Measurements from ENCODE around the gene GDPGP1. TPM values are rescaled to one million over a fixed set of nuclear protein-coding genes. Genes with fewer than 3 reads are reported as not detected.
A peak's percentile ranks its signal among the peaks of the same experiment; 100 is the strongest.
"Not testable (repeated sequence)": the region's sequence is repeated elsewhere in the genome, so short reads cannot be mapped to it uniquely, and the experiment has no call there.

Gene GDPGP1
- total RNA-seq, 6 experiments from 2014 or later = 4.5 to 6.3 (median 5.2) TPM

- Mint-ChIP-seq H3K36me3 (ENCODE audit: low read depth) (peaks cover 67% of the 10 kb centered on the region), H3K27me3 (ENCODE audit: insufficient read depth) (no peaks in the 10 kb centered on the region; the same call in 1 of the 2 replicates), H3K4me3 (no peak overlapping the region), H3K9me3 (no peaks in the 10 kb centered on the region), H3K27ac (peak overlapping the region; percentile 11; the same call in 1 of the 2 replicates), H3K4me1 (ENCODE audit: low read depth) (peaks cover 39% of the 10 kb centered on the region)
- TF ChIP-seq, protein P1, sequence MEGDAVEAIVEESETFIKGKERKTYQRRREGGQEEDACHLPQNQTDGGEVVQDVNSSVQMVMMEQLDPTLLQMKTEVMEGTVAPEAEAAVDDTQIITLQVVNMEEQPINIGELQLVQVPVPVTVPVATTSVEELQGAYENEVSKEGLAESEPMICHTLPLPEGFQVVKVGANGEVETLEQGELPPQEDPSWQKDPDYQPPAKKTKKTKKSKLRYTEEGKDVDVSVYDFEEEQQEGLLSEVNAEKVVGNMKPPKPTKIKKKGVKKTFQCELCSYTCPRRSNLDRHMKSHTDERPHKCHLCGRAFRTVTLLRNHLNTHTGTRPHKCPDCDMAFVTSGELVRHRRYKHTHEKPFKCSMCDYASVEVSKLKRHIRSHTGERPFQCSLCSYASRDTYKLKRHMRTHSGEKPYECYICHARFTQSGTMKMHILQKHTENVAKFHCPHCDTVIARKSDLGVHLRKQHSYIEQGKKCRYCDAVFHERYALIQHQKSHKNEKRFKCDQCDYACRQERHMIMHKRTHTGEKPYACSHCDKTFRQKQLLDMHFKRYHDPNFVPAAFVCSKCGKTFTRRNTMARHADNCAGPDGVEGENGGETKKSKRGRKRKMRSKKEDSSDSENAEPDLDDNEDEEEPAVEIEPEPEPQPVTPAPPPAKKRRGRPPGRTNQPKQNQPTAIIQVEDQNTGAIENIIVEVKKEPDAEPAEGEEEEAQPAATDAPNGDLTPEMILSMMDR (IDR thresholded peaks at IDR 0.05) = no peak
- no peak for DNase-seq
Measured at GRCh38 chr15:90270502-90271150, 36.6 kb downstream of the GDPGP1 start.

DNA sequence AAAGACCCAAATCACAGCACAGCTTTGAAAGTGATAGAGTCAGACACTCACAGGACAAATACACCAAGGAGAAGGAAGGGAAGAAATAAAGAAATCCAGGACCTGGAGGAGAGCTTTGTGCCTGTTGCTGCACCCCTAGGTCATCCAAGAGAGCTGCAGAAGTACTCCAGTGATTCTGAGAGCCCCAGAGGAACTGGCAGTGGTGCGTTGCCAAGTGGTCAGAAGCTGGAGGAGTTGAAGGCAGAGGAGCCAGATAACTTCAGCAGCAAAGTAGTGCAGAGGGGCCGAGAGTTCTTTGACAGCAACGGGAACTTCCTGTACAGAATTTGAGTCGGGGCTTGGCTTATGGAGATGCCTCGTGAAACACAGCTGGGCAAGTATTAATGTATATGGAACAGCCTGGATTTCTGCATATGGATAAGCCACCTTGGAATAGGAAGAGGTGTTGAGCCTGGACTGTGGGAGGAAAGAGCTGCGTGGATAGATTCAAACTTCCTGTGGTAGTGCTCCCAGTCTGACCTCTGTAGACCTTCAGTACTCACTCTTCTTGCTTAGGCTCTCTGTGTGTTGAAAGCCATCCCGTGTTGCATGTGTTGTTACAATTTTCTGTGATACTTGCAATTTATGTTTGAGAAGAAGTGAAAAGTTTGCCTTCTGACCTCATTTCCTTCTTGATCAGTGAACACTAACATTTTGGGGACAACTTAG lies 37.6 kb downstream of the GDPGP1 start:
- H3K27ac Mint-ChIP-seq = no peak overlapping the region
- no peaks in the 10 kb centered on the region for H3K27me3 Mint-ChIP-seq (ENCODE audit: insufficient read depth)
- TF ChIP-seq, protein P1 (IDR thresholded peaks at IDR 0.05) = no peak
- H3K36me3 Mint-ChIP-seq (ENCODE audit: low read depth) = peaks cover 65% of the 10 kb centered on the region
- H3K4me3 Mint-ChIP-seq = no peak overlapping the region
- no peak for DNase-seq
- peaks cover 37% of the 10 kb centered on the region for H3K4me1 Mint-ChIP-seq (ENCODE audit: low read depth)
- no peaks in the 10 kb centered on the region for H3K9me3 Mint-ChIP-seq

GRCh38 chr15:90278467-90278866 lies 44.5 kb downstream of the GDPGP1 start:
- H3K36me3 Mint-ChIP-seq (ENCODE audit: low read depth) = peaks cover 15% of the 10 kb centered on the region
- H3K4me1 Mint-ChIP-seq (ENCODE audit: low read depth); H3K4me3 Mint-ChIP-seq; H3K9me3 Mint-ChIP-seq; H3K27ac Mint-ChIP-seq; H3K27me3 Mint-ChIP-seq (ENCODE audit: insufficient read depth); DNase-seq: not testable (repeated sequence)

GRCh38 chr15:90280743-90281142 lies 46.7 kb downstream of the GDPGP1 start:
- H3K4me1 Mint-ChIP-seq (ENCODE audit: low read depth); H3K27me3 Mint-ChIP-seq (ENCODE audit: insufficient read depth); DNase-seq: not testable (repeated sequence)

DNA sequence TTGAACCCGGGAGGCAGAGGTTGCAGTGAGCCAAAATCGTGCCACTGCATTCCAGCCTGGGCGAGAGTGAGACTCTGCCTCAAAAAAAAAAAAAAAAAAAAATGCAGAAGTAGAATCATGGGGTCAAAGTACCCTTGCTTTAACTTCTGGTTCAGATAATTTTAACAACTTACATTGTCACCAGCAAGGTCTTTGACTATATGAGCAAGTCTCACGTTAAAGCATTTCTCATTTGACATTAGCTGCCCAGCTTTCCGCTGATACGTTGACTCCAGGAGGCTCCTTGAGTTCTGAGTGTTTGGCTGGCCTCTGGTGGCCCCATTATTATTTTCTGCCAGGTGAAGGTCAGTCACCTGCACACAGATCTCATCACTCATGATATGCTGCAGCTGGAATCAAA lies 47.6 kb downstream of the GDPGP1 start:
- not testable (repeated sequence) for H3K4me3 Mint-ChIP-seq; DNase-seq; H3K36me3 Mint-ChIP-seq (ENCODE audit: low read depth)

More at GRCh38 chr15:90280743-90281142, 46.7 kb downstream of the GDPGP1 start:
- not testable (repeated sequence) for H3K9me3 Mint-ChIP-seq; H3K36me3 Mint-ChIP-seq (ENCODE audit: low read depth); H3K27ac Mint-ChIP-seq; H3K4me3 Mint-ChIP-seq

DNA sequence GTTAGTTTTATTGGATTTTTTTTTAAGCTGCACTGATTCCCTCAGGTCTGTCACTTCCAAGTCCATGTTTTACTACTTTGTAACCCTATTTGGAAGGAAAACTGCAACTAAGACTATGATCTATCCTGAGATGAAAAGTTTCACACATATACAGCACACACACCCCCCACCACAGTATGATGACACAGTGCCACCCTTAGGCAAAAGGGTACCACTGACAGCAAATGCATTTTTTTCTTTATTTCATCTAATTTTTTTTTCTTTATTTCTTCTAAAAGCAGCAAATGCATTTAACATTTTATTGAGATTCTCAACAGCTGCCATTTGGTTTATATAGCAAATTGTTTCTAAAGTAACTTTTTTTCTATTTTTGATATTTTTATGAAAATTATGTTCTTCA lies 52.7 kb downstream of the GDPGP1 start:
- no peaks in the 10 kb centered on the region for H3K27me3 Mint-ChIP-seq (ENCODE audit: insufficient read depth)
- no peaks in the 10 kb centered on the region for H3K36me3 Mint-ChIP-seq (ENCODE audit: low read depth)
- H3K4me3 Mint-ChIP-seq = no peak overlapping the region
- H3K27ac Mint-ChIP-seq = no peak overlapping the region
- no peaks in the 10 kb centered on the region for H3K4me1 Mint-ChIP-seq (ENCODE audit: low read depth)
- no peaks in the 10 kb centered on the region for H3K9me3 Mint-ChIP-seq
- DNase-seq = no peak
- TF ChIP-seq, protein P1 (IDR thresholded peaks at IDR 0.05) = peak; percentile 64

More for the DNA sequence above, 47.6 kb downstream of the GDPGP1 start:
- not testable (repeated sequence) for H3K9me3 Mint-ChIP-seq; H3K27ac Mint-ChIP-seq; H3K27me3 Mint-ChIP-seq (ENCODE audit: insufficient read depth); H3K4me1 Mint-ChIP-seq (ENCODE audit: low read depth)

- no peak for DNase-seq
- Mint-ChIP-seq H3K27ac (no peak overlapping the region), H3K9me3 (no peaks in the 10 kb centered on the region), H3K4me1 (ENCODE audit: low read depth) (no peaks in the 10 kb centered on the region), H3K4me3 (no peak overlapping the region), H3K36me3 (ENCODE audit: low read depth) (no peaks in the 10 kb centered on the region), H3K27me3 (ENCODE audit: insufficient read depth) (no peaks in the 10 kb centered on the region)
- TF ChIP-seq, protein P1 (IDR thresholded peaks at IDR 0.05) = no peak
Measured at GRCh38 chr15:90287101-90287500, 53.1 kb downstream of the GDPGP1 start.
